HEK293 (cell line): ENCODE measurements around the gene NFE2L1.

Experiments used
- BCL6B ChIP-seq: fragments of 450-650 bp; formaldehyde crosslinking; IDR thresholded peaks from 2 replicates; pipeline ENCODE4 v1.5.1; 2017; ENCODE audit warnings: missing biosample characterization, missing genetic modification characterization
- EGR2 ChIP-seq: fragments of 450-650 bp; formaldehyde crosslinking; IDR thresholded peaks from 2 replicates; pipeline ENCODE4 v1.5.1; 2016; ENCODE audit warnings: low read depth, missing biosample characterization, missing genetic modification characterization
- HIC1 ChIP-seq: fragments of 450-650 bp; formaldehyde crosslinking; IDR thresholded peaks from 2 replicates; pipeline ENCODE4 v1.5.1; 2016; ENCODE audit warnings: missing biosample characterization, missing genetic modification characterization
- KLF10 ChIP-seq: fragments of 450-650 bp; IDR thresholded peaks from 2 replicates; pipeline ENCODE4 v1.5.1; 2018; ENCODE audit warnings: missing biosample characterization, mild to moderate bottlenecking, missing genetic modification characterization
- MEIS1 ChIP-seq: sonication (generic); formaldehyde crosslinking; IDR thresholded peaks from 2 replicates; pipeline ENCODE4 v1.8.1; 2022; ENCODE audit warnings: missing genetic modification reagents, mild to moderate bottlenecking, borderline replicate concordance
- MZF1 ChIP-seq: fragments of 450-650 bp; formaldehyde crosslinking; IDR thresholded peaks from 2 replicates; pipeline ENCODE4 v1.5.1; 2017; ENCODE audit warnings: missing biosample characterization, missing genetic modification characterization, borderline replicate concordance
- OSR2 ChIP-seq: fragments of 450-650 bp; formaldehyde crosslinking; IDR thresholded peaks from 2 replicates; pipeline ENCODE4 v1.5.1; 2016; ENCODE audit warnings: missing biosample characterization, missing genetic modification characterization
- PBX3 ChIP-seq: sonication (generic); formaldehyde crosslinking; IDR thresholded peaks from 2 replicates; pipeline ENCODE4 v1.8.1; 2022; ENCODE audit warnings: mild to moderate bottlenecking, moderate library complexity, missing genetic modification reagents
- SCRT2 ChIP-seq: fragments of 450-650 bp; formaldehyde crosslinking; IDR thresholded peaks from 2 replicates; pipeline ENCODE4 v1.5.1; 2016; ENCODE audit warnings: missing biosample characterization, missing genetic modification characterization
- SP2 ChIP-seq: fragments of 450-650 bp; formaldehyde crosslinking; IDR thresholded peaks from 2 replicates; pipeline ENCODE4 v1.5.1; 2016; ENCODE audit warnings: missing biosample characterization, missing genetic modification characterization
- TRIM28 ChIP-seq: IDR thresholded peaks from 2 replicates; pipeline ENCODE4 v1.6.1; 2011; ENCODE audit warnings: low read length, control low read depth, borderline replicate concordance
- ZBTB17 ChIP-seq: fragments of 450-650 bp; formaldehyde crosslinking; IDR thresholded peaks from 2 replicates; pipeline ENCODE4 v1.5.1; 2016; ENCODE audit warnings: missing biosample characterization, missing genetic modification characterization
- ZNF112 ChIP-seq: fragments of 450-650 bp; formaldehyde crosslinking; IDR thresholded peaks from 2 replicates; pipeline ENCODE4 v1.5.0; 2017; ENCODE audit warnings: missing biosample characterization, missing genetic modification characterization
- ZNF132 ChIP-seq: fragments of 450-650 bp; formaldehyde crosslinking; IDR thresholded peaks from 2 replicates; pipeline ENCODE4 v1.5.1; 2017; ENCODE audit warnings: missing biosample characterization, missing genetic modification characterization, borderline replicate concordance
- ZNF16 ChIP-seq: fragments of 450-650 bp; formaldehyde crosslinking; IDR thresholded peaks from 2 replicates; pipeline ENCODE4 v1.5.1; 2016; ENCODE audit warnings: low read depth, missing biosample characterization, missing genetic modification characterization
- ZNF174 ChIP-seq: fragments of 450-650 bp; formaldehyde crosslinking; IDR thresholded peaks from 2 replicates; pipeline ENCODE4 v1.5.0; 2017; ENCODE audit warnings: missing biosample characterization, mild to moderate bottlenecking, missing genetic modification characterization
- ZNF175 ChIP-seq: fragments of 450-650 bp; formaldehyde crosslinking; IDR thresholded peaks from 2 replicates; pipeline ENCODE4 v1.5.1; 2016; ENCODE audit warnings: missing biosample characterization, missing genetic modification characterization
- ZNF248 ChIP-seq: fragments of 450-650 bp; formaldehyde crosslinking; IDR thresholded peaks from 2 replicates; pipeline ENCODE4 v1.5.1; 2017; ENCODE audit warnings: missing biosample characterization, missing genetic modification characterization
- ZNF311 ChIP-seq: fragments of 450-650 bp; formaldehyde crosslinking; IDR thresholded peaks from 2 replicates; pipeline ENCODE4 v1.5.1; 2017; ENCODE audit warnings: missing biosample characterization, missing genetic modification characterization, borderline replicate concordance
- ZNF366 ChIP-seq: fragments of 450-650 bp; formaldehyde crosslinking; conservative IDR thresholded peaks from 2 replicates; pipeline ENCODE4 v1.5.1; 2016; ENCODE audit warnings: missing biosample characterization, missing genetic modification characterization
- ZNF433 ChIP-seq: fragments of 450-650 bp; formaldehyde crosslinking; IDR thresholded peaks from 2 replicates; pipeline ENCODE4 v1.5.1; 2016; ENCODE audit warnings: missing biosample characterization, missing genetic modification characterization, low read depth
- ZNF514 ChIP-seq: fragments of 450-650 bp; formaldehyde crosslinking; IDR thresholded peaks from 2 replicates; pipeline ENCODE4 v1.5.1; 2016; ENCODE audit warnings: missing biosample characterization, missing genetic modification characterization
- ZNF521 ChIP-seq: fragments of 450-650 bp; formaldehyde crosslinking; IDR thresholded peaks from 2 replicates; pipeline ENCODE4 v1.5.1; 2017; ENCODE audit warnings: missing biosample characterization, mild to moderate bottlenecking, missing genetic modification characterization
- ZNF560 ChIP-seq: fragments of 450-650 bp; formaldehyde crosslinking; IDR thresholded peaks from 2 replicates; pipeline ENCODE4 v1.5.1; 2017; ENCODE audit warnings: missing biosample characterization, missing genetic modification characterization, borderline replicate concordance
- ZNF610 ChIP-seq: fragments of 450-650 bp; formaldehyde crosslinking; IDR thresholded peaks from 2 replicates; pipeline ENCODE4 v1.5.1; 2016; ENCODE audit warnings: missing biosample characterization, missing genetic modification characterization, borderline replicate concordance
- ZNF623 ChIP-seq: fragments of 450-650 bp; formaldehyde crosslinking; IDR thresholded peaks from 2 replicates; pipeline ENCODE4 v1.5.1; 2016; ENCODE audit warnings: missing biosample characterization, missing genetic modification characterization
- ZNF658 ChIP-seq: fragments of 450-650 bp; formaldehyde crosslinking; IDR thresholded peaks from 2 replicates; pipeline ENCODE4; 2016; ENCODE audit warnings: missing biosample characterization, missing genetic modification characterization
- ZNF704 ChIP-seq: fragments of 450-650 bp; formaldehyde crosslinking; IDR thresholded peaks from 2 replicates; pipeline ENCODE4 v1.5.1; 2016; ENCODE audit warnings: missing biosample characterization, missing genetic modification characterization
- ZNF707 ChIP-seq: fragments of 450-650 bp; formaldehyde crosslinking; IDR thresholded peaks from 2 replicates; pipeline ENCODE4 v1.5.1; 2016; ENCODE audit warnings: missing biosample characterization, missing genetic modification characterization
- ZNF768 ChIP-seq: fragments of 450-650 bp; formaldehyde crosslinking; IDR thresholded peaks from 2 replicates; pipeline ENCODE4 v1.5.1; 2018; ENCODE audit warnings: missing biosample characterization, mild to moderate bottlenecking, missing genetic modification characterization
- ZNF776 ChIP-seq: fragments of 450-650 bp; formaldehyde crosslinking; IDR thresholded peaks from 2 replicates; pipeline ENCODE4 v1.5.0; 2017; ENCODE audit warnings: missing biosample characterization, missing genetic modification characterization, borderline replicate concordance
- ZSCAN18 ChIP-seq: fragments of 450-650 bp; formaldehyde crosslinking; IDR thresholded peaks from 2 replicates; pipeline ENCODE4 v1.5.1; 2016; ENCODE audit warnings: missing biosample characterization, missing genetic modification characterization

NFE2L1 gene

GRCh38 chr17:48024149-48025039, 23.8 kb upstream of the NFE2L1 start (continued):
- TF ChIP-seq KLF10 (no peak), ZNF175 (tag by site-specific recombination) (no peak), OSR2 (tag by site-specific recombination) (no peak), SP2 (peak; percentile 40), ZNF366 (tag by site-specific recombination) (no peak), TRIM28 (no peak), ZNF560 (tag by site-specific recombination) (no peak), ZNF16 (no peak), ZNF707 (no peak), MEIS1 (CRISPR knock-in tag) (no peak), ZSCAN18 (no peak), ZNF610 (tag by site-specific recombination) (0 out of 2 replicates have a peak, but pooled peaks have one; percentile 12), ZNF776 (tag by site-specific recombination) (no peak), ZNF311 (tag by site-specific recombination) (no peak), EGR2 (tag by site-specific recombination) (no peak; the same call in 1 of the 2 replicates), ZNF112 (tag by site-specific recombination) (no peak), ZNF768 (0 out of 2 replicates have a peak, but pooled peaks have one; percentile 31), ZNF704 (no peak), ZNF623 (tag by site-specific recombination) (peak; percentile 26; the same call in 1 of the 2 replicates), MZF1 (tag by site-specific recombination) (0 out of 2 replicates have a peak, but pooled peaks have one; percentile 35), BCL6B (tag by site-specific recombination) (no peak), PBX3 (CRISPR knock-in tag) (no peak), ZNF174 (tag by site-specific recombination) (no peak), ZNF658 (tag by site-specific recombination) (no peak), ZNF132 (tag by site-specific recombination) (no peak), ZNF248 (tag by site-specific recombination) (no peak), ZNF433 (no peak), ZNF514 (tag by site-specific recombination) (no peak), SCRT2 (no peak), HIC1 (tag by site-specific recombination) (peak; percentile 59), ZNF521 (tag by site-specific recombination) (no peak), ZBTB17 (0 out of 2 replicates have a peak, but pooled peaks have one; percentile 3)
- TF ChIP-seq, all 188 proteins: peak for 46
